CD4-positive, CD25-positive, alpha-beta regulatory T cell (primary cell): ENCODE results near the gene HDLBP. TPM values are rescaled to one million over a fixed set of nuclear protein-coding genes. Genes with fewer than 3 reads are reported as not detected.
A peak's percentile ranks its signal among the peaks of the same experiment; 100 is the strongest.

Source experiments
- ATAC-seq, 2 donors: fragments of 150-1000 bp; cut with Tn5 transposase; one replicate each; pipeline ENCODE4 v1.10.0; 2021; ENCODE audit warnings: low read depth in 2 of 2, moderate number of reproducible peaks in 2 of 2, moderate library complexity in 1 of 2
- DNase-seq, 3 donors: peaks; one replicate each; pipeline versions ENCODE4 v3.0.0 to v3.0.0-alpha.2; 2012 to 2022; ENCODE audit warnings: mixed read lengths in 1 of 3
- H3K27ac ChIP-seq: one replicate; pipeline ENCODE4 v1.7.0; 2013; ENCODE audit warnings: mild to moderate bottlenecking, low read length; ENCODE audit not compliant: insufficient read depth, poor library complexity, severe bottlenecking
- H3K27me3 ChIP-seq: one replicate; pipeline ENCODE4 v1.7.0; 2013; ENCODE audit warnings: low read length; ENCODE audit not compliant: control insufficient read depth, insufficient read depth
- H3K36me3 ChIP-seq: one replicate; pipeline ENCODE4 v1.7.0; 2013; ENCODE audit warnings: mild to moderate bottlenecking, low read length, moderate library complexity; ENCODE audit not compliant: control insufficient read depth, insufficient read depth
- H3K4me1 ChIP-seq: 2 replicates; pipeline ENCODE4 v1.7.0; 2013; ENCODE audit warnings: mild to moderate bottlenecking, low read length; ENCODE audit not compliant: insufficient read depth, control insufficient read depth, poor library complexity, severe bottlenecking
- H3K4me3 ChIP-seq: one replicate; pipeline ENCODE4 v1.7.0; 2013; ENCODE audit warnings: low read depth, mild to moderate bottlenecking, low read length, moderate library complexity
- H3K9me3 ChIP-seq, 2 experiments: 1 replicate in 1 of 2; 2 replicates in 1 of 2; pipeline ENCODE4 v1.7.0; 2013; ENCODE audit warnings: low read length in 2 of 2, mild to moderate bottlenecking in 1 of 2, moderate library complexity in 1 of 2; ENCODE audit not compliant: control insufficient read depth in 2 of 2
- H3K27ac Mint-ChIP-seq, 3 donors: one replicate each; pipeline ENCODE4 v1.8.0; 2020 to 2022; ENCODE audit warnings: mild to moderate bottlenecking in 3 of 3, mixed read lengths in 3 of 3, moderate library complexity in 2 of 3
- H3K27me3 Mint-ChIP-seq: one replicate; pipeline ENCODE4 v1.8.0; 2022; ENCODE audit warnings: mild to moderate bottlenecking, mixed read lengths
- H3K36me3 Mint-ChIP-seq: one replicate; pipeline ENCODE4 v1.8.0; 2020; ENCODE audit warnings: mixed read lengths
- H3K4me1 Mint-ChIP-seq, 4 donors: one replicate each; pipeline ENCODE4 v1.8.0; 2020 to 2022; ENCODE audit warnings: mixed read lengths in 4 of 4, mild to moderate bottlenecking in 1 of 4
- H3K4me3 Mint-ChIP-seq, 4 donors: one replicate each; pipeline ENCODE4 v1.8.0; 2020 to 2022; ENCODE audit warnings: mild to moderate bottlenecking in 4 of 4, mixed read lengths in 4 of 4, moderate library complexity in 3 of 4
- H3K9me3 Mint-ChIP-seq, 7 donors: one replicate each; pipeline ENCODE4 v1.8.0; 2020 to 2022; ENCODE audit warnings: mixed read lengths in 7 of 7, mild to moderate bottlenecking in 3 of 7, moderate library complexity in 2 of 7
- polyA plus RNA-seq, 4 donors: library from polyadenylated mRNA; unstranded; fragments of 300-500 nt; fragmentation: Illumina TruSeq; gene quantifications; one replicate each; pipeline ENCODE4 v1.2.3, GENCODE V29; 2021
- total RNA-seq: library from RNA; stranded (reverse); gene quantifications from one replicate; pipeline ENCODE4 v1.2.3, GENCODE V29; 2022

The HDLBP gene
- total and polyA plus RNA-seq, 5 donors from 2014 or later, result 33.6 to 121 (median 41.7) TPM

DNA sequence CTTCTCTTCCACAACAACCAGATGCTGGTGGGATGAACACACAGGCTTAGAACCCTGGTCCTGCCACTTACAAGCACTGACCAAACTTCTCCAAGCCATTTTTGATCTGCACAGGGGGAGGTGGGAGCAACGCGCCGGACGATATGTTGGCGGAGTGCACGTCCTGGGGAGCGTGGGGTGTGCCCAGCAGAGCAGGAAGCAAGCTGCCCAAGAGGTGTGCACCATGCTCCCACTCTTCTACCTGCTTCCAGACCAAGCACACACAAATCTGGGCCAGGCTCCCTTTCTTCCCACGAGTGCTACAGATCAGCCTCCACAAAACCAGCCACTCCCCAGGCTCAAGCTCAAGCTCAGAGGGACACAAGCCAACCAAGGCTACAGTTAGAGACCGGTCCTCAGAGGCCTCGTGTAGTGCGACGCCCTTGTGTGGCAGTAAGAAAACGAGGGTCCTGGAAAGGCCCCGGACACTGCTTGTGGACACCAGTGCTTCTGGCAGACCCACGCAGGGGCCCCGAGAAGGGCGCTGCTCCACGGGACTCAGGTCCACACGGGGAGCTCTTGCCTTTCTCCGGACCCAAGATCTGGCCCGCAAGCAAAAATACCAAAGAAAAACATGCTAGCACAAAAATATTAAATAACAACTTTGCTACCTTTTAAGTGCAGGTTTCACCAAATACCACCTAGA is 75.0 kb downstream of the HDLBP start:
- DNase-seq (no peak), ATAC-seq (no peak)
- H3K4me3 ChIP-seq, result no peak overlapping the region
- H3K27me3 ChIP-seq, result no peaks in the 10 kb centered on the region
- H3K27ac ChIP-seq, result no peak overlapping the region
- Mint-ChIP-seq H3K9me3 (no peaks in the 10 kb centered on the region), H3K27me3 (no peaks in the 10 kb centered on the region), H3K4me3 (no peak overlapping the region), H3K27ac (no peak overlapping the region), H3K36me3 (peaks cover 62% of the 10 kb centered on the region), H3K4me1 (peaks cover 0 to 2% (median 0%) of the 10 kb centered on the region in 4 donors)
- H3K4me1 ChIP-seq, result no peaks in the 10 kb centered on the region
- H3K36me3 ChIP-seq, result peaks cover 89% of the 10 kb centered on the region
- no peaks in the 10 kb centered on the region for H3K9me3 ChIP-seq

DNA sequence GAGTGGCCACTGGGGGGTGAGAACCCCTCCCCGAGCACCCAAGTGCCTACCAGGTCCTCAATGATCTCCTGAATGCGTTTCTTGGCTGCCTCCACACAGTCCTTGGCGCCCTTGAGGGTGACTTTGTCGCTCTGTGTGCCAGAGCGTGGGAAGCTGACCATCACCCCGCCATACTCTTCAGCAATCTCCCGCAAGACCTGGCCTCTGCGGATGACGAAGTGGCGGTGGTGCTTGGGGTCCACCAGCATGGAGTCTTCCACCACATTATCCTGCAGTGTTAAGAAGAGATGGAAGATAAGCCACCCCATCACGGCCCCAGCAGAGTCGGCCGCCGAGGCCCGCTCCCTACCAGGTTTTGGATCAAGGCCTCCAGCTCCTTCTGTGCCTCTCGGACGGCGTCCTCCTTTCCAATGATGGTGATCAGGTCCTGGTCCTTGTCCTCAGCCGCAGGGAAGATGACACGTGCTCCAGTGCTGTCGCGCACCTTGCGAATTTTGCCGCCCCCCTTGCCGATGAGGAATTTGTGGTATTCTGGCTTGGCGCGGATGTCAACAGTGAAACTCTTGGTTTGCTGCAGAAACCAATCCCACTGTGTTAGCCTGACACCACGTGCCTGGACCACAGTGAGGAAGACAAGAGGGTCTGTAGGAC is 75.8 kb downstream of the HDLBP start:
- H3K27me3 Mint-ChIP-seq, result no peaks in the 10 kb centered on the region
- no peaks in the 10 kb centered on the region for H3K4me1 ChIP-seq
- no peaks in the 10 kb centered on the region for H3K9me3 ChIP-seq
- H3K27me3 ChIP-seq, result no peaks in the 10 kb centered on the region
- no peak overlapping the region for H3K4me3 ChIP-seq
- peaks cover 90% of the 10 kb centered on the region for H3K36me3 ChIP-seq
- peaks cover 0 to 2% (median 0%) of the 10 kb centered on the region in 4 donors for H3K4me1 Mint-ChIP-seq
- DNase-seq (no peak), ATAC-seq (no peak)
- H3K9me3 Mint-ChIP-seq, result no peaks in the 10 kb centered on the region
- no peak overlapping the region for H3K4me3 Mint-ChIP-seq
- no peak overlapping the region for H3K27ac ChIP-seq
- peaks cover 69% of the 10 kb centered on the region for H3K36me3 Mint-ChIP-seq
- peak overlapping the region in 1 of 3 donors; percentile 71 for H3K27ac Mint-ChIP-seq

DNA sequence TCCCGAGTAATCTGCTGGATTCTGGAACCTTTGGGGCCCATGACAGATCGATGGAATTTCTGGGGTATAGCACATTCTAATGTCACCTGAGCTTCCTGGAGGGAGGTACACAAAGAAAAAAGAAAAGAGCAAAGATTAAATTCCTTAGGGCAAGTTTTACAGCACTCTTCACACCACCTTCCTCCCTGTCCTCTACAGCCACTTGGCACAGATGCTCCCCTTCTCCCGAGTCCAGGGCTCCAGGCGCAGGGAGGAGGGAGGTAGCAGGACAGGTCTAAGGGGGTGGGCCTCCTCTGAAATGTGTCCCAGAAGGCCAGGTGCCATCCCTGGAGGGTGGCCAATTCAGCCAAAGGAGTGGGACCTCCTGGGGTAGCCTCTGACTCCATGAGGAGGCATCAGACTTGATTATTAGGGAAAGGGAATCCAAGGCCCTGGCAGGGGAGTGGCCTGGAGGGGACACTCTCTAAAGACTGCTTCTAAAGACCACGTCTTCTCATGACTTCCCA is 76.7 kb downstream of the HDLBP start:
- no peak overlapping the region for H3K4me3 Mint-ChIP-seq
- H3K9me3 Mint-ChIP-seq, result no peaks in the 10 kb centered on the region
- Histone ChIP-seq H3K36me3 (peaks cover 93% of the 10 kb centered on the region), H3K9me3 (no peaks in the 10 kb centered on the region), H3K27me3 (no peaks in the 10 kb centered on the region), H3K4me1 (no peaks in the 10 kb centered on the region), H3K27ac (no peak overlapping the region), H3K4me3 (no peak overlapping the region)
- no peaks in the 10 kb centered on the region for H3K27me3 Mint-ChIP-seq
- H3K4me1 Mint-ChIP-seq, result peaks cover 0 to 2% (median 0%) of the 10 kb centered on the region in 4 donors
- DNase-seq (no peak), ATAC-seq (no peak)
- H3K36me3 Mint-ChIP-seq, result peaks cover 66% of the 10 kb centered on the region
- H3K27ac Mint-ChIP-seq, result no peak overlapping the region

DNA sequence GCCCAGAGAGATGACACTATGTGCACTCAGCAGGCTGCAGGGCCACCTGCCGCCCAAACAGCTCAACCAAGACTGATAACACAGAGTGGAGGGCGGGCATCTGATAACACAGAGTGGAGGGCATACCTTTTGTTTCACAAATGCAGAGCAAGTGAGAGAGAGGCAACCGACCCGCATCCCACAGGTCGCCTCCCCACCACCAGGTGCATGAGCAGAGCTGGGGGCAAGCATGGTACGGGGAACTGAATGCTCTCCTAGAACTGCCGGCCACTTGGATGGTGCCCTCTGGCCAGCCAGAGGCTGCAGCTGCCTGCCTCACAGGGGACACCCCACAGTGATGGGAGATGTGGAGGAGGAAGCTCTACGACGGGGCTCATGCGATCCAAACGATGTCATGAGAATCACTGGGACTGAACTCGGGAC is 77.5 kb downstream of the HDLBP start:
- H3K4me1 Mint-ChIP-seq, result peaks cover 0 to 2% (median 0%) of the 10 kb centered on the region in 4 donors
- ATAC-seq (no peak), DNase-seq (no peak)
- peaks cover 64% of the 10 kb centered on the region for H3K36me3 Mint-ChIP-seq
- no peak overlapping the region for H3K27ac ChIP-seq
- H3K9me3 ChIP-seq, result no peaks in the 10 kb centered on the region
- H3K27ac Mint-ChIP-seq, result no peak overlapping the region
- no peaks in the 10 kb centered on the region for H3K9me3 Mint-ChIP-seq
- H3K27me3 ChIP-seq, result no peaks in the 10 kb centered on the region
- H3K27me3 Mint-ChIP-seq, result no peaks in the 10 kb centered on the region
- H3K4me3 ChIP-seq, result no peak overlapping the region
- no peaks in the 10 kb centered on the region for H3K4me1 ChIP-seq
- no peak overlapping the region for H3K4me3 Mint-ChIP-seq
- peaks cover 93% of the 10 kb centered on the region for H3K36me3 ChIP-seq

GRCh38 chr2:241237047-241237446 is 78.4 kb downstream of the HDLBP start:
- Mint-ChIP-seq H3K27ac (no peak overlapping the region), H3K4me1 (peaks cover 0 to 2% (median 0%) of the 10 kb centered on the region in 4 donors), H3K4me3 (no peak overlapping the region), H3K9me3 (no peaks in the 10 kb centered on the region), H3K27me3 (no peaks in the 10 kb centered on the region), H3K36me3 (peaks cover 63% of the 10 kb centered on the region)
- ATAC-seq (no peak), DNase-seq (no peak)
- H3K9me3 ChIP-seq, result no peaks in the 10 kb centered on the region
- H3K4me1 ChIP-seq, result no peaks in the 10 kb centered on the region
- H3K27ac ChIP-seq, result no peak overlapping the region
- H3K36me3 ChIP-seq, result peaks cover 90% of the 10 kb centered on the region
- no peaks in the 10 kb centered on the region for H3K27me3 ChIP-seq
- H3K4me3 ChIP-seq, result no peak overlapping the region

GRCh38 chr2:241235859-241236593 is 79.4 kb downstream of the HDLBP start:
- ATAC-seq (no peak), DNase-seq (no peak)
- no peaks in the 10 kb centered on the region for H3K27me3 ChIP-seq
- peaks cover 65% of the 10 kb centered on the region for H3K36me3 Mint-ChIP-seq
- no peaks in the 10 kb centered on the region for H3K27me3 Mint-ChIP-seq
- no peak overlapping the region for H3K4me3 ChIP-seq
- no peak overlapping the region for H3K27ac ChIP-seq
- H3K9me3 ChIP-seq, result no peaks in the 10 kb centered on the region
- no peaks in the 10 kb centered on the region for H3K4me1 ChIP-seq
- no peak overlapping the region for H3K27ac Mint-ChIP-seq
- H3K4me1 Mint-ChIP-seq, result peaks cover 0 to 2% (median 0%) of the 10 kb centered on the region in 4 donors
- no peaks in the 10 kb centered on the region for H3K9me3 Mint-ChIP-seq
- H3K4me3 Mint-ChIP-seq, result no peak overlapping the region
- peaks cover 93% of the 10 kb centered on the region for H3K36me3 ChIP-seq

- Histone ChIP-seq H3K4me3 (no peak overlapping the region), H3K9me3 (no peaks in the 10 kb centered on the region), H3K36me3 (peaks cover 94% of the 10 kb centered on the region), H3K27ac (no peak overlapping the region), H3K27me3 (no peaks in the 10 kb centered on the region), H3K4me1 (no peaks in the 10 kb centered on the region)
- Mint-ChIP-seq H3K4me3 (no peak overlapping the region), H3K27ac (no peak overlapping the region), H3K9me3 (no peaks in the 10 kb centered on the region), H3K27me3 (no peaks in the 10 kb centered on the region), H3K36me3 (peaks cover 64% of the 10 kb centered on the region), H3K4me1 (peaks cover 0 to 2% (median 0%) of the 10 kb centered on the region in 4 donors)
- DNase-seq, result no peak
- ATAC-seq, result no peak
These were observed 80.3 kb downstream of the HDLBP start for GRCh38 chr2:241234962-241235740.
